ENCODE results near the gene APOL4. TPM values are rescaled to one million over a fixed set of nuclear protein-coding genes. Genes with fewer than 3 reads are reported as not detected.

APOL4 gene
- total and polyA plus RNA-seq, 4 donors, result 5.9 to 15.9 (median 9.1) TPM

DNA sequence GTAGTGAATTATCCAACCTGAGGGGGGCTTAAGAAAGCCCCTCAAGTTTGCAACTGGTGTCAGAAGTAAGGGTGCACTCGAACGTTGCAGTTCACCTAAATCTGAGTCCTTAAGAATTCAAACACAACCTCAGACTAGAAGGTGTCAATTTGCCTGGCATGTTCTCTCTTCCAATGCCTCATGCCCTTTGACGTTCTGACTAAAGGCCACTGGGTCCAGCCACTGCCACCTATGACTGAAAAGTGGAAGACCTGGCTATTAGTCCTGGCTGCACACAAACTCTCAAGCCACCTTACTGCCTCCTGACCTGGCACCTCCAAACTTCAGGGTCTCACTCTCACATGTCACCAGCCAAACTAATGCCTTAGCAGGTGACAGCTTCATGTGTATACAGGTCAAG, 8.0 kb downstream of the APOL4 start:
- peaks cover 0 to 1% (median 0%) of the 10 kb centered on the region in 4 donors for H3K36me3 ChIP-seq (ENCODE audit: control insufficient read depth in 4 of 4, insufficient read depth in 4 of 4, low read length in 4 of 4)
- 63 to 74% methylated on average over 3 of the region's 3 CpGs for WGBS, 2 donors
- no peak for ATAC-seq (ENCODE audit: insufficient read depth, low FRiP score)
- H3K4me1 ChIP-seq (ENCODE audit: control insufficient read depth in 5 of 5, insufficient read depth in 5 of 5, low read length in 5 of 5), result peaks cover 3 to 21% (median 14%) of the 10 kb centered on the region in 5 donors
- DNase-seq, result no peak
- no peak overlapping the region for H3K27ac ChIP-seq (ENCODE audit: low read depth in 1 of 2, low read length in 1 of 2)
- TF ChIP-seq, protein P1, sequence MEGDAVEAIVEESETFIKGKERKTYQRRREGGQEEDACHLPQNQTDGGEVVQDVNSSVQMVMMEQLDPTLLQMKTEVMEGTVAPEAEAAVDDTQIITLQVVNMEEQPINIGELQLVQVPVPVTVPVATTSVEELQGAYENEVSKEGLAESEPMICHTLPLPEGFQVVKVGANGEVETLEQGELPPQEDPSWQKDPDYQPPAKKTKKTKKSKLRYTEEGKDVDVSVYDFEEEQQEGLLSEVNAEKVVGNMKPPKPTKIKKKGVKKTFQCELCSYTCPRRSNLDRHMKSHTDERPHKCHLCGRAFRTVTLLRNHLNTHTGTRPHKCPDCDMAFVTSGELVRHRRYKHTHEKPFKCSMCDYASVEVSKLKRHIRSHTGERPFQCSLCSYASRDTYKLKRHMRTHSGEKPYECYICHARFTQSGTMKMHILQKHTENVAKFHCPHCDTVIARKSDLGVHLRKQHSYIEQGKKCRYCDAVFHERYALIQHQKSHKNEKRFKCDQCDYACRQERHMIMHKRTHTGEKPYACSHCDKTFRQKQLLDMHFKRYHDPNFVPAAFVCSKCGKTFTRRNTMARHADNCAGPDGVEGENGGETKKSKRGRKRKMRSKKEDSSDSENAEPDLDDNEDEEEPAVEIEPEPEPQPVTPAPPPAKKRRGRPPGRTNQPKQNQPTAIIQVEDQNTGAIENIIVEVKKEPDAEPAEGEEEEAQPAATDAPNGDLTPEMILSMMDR (IDR thresholded peaks at IDR 0.05; ENCODE audit: control extremely low read depth, extremely low read depth), result no peak
- no peak overlapping the region for H3K4me3 ChIP-seq
- no peak overlapping the region for H3K9ac ChIP-seq (ENCODE audit: insufficient read depth in 1 of 2, low read length in 2 of 2)
- H3K9me3 ChIP-seq (ENCODE audit: control insufficient read depth in 4 of 4, insufficient read depth in 3 of 4, low read length in 3 of 4), result no peaks in the 10 kb centered on the region
- no peaks in the 10 kb centered on the region for H3K27me3 ChIP-seq (ENCODE audit: control insufficient read depth in 3 of 3, insufficient read depth in 3 of 3, low read length in 2 of 3)

DNA sequence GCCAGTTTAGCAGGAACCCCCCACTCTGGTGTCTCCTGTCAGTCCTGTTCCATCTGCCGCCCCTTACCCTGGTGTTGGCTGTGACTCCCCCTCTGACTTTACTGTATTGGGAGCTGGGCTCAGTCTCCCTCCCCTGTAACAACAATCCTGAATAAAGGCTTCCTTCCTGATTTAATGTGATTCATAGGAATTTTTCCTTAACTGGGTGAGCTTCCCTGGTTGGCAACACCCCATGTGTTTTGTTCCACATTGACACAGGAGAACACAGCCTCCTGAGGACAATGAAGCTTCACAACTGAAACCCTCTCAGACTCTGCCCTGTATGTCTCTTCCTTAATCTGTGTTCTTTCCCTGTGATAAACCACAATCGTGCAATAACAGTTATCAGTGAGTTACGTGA, 8.4 kb downstream of the APOL4 start:
- Histone ChIP-seq H3K36me3 (ENCODE audit: control insufficient read depth in 4 of 4, insufficient read depth in 4 of 4, low read length in 4 of 4) (peaks cover 0 to 1% (median 0%) of the 10 kb centered on the region in 4 donors), H3K27ac (ENCODE audit: low read depth in 1 of 2, low read length in 1 of 2) (no peak overlapping the region), H3K4me3 (no peak overlapping the region), H3K9me3 (ENCODE audit: control insufficient read depth in 4 of 4, insufficient read depth in 3 of 4, low read length in 3 of 4) (no peaks in the 10 kb centered on the region), H3K27me3 (ENCODE audit: control insufficient read depth in 3 of 3, insufficient read depth in 3 of 3, low read length in 2 of 3) (no peaks in the 10 kb centered on the region), H3K4me1 (ENCODE audit: control insufficient read depth in 5 of 5, insufficient read depth in 5 of 5, low read length in 5 of 5) (peaks cover 3 to 18% (median 14%) of the 10 kb centered on the region in 5 donors), H3K9ac (ENCODE audit: insufficient read depth in 1 of 2, low read length in 2 of 2) (no peak overlapping the region)
- DNase-seq (no peak), ATAC-seq (ENCODE audit: insufficient read depth, low FRiP score) (no peak)
- 79 to 80% methylated on average over 3 of the region's 3 CpGs for WGBS, 2 donors
- TF ChIP-seq, protein P1 (IDR thresholded peaks at IDR 0.05; ENCODE audit: control extremely low read depth, extremely low read depth), result no peak

DNA sequence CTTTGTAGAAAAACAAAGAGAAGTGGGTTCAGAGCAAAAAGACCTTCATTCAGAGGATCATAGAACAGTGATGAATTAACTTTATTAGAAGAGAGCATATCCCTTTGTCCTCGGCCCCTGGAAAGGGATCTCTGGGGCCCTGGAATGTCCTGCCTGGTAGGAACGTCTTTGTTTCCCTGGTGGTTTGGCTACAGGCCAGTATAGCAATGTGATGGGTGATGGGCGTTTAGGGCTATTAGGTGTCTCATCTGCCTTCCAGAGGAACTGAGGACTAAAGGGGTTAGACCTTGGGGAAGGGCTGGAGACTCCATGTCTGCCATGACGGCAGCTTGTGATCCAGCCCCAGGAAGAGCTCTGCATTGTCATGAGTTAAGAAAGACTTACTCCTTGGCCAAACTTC, 9.1 kb downstream of the APOL4 start:
- Histone ChIP-seq H3K9ac (ENCODE audit: insufficient read depth in 1 of 2, low read length in 2 of 2) (no peak overlapping the region), H3K27ac (ENCODE audit: low read depth in 1 of 2, low read length in 1 of 2) (no peak overlapping the region), H3K4me1 (ENCODE audit: control insufficient read depth in 5 of 5, insufficient read depth in 5 of 5, low read length in 5 of 5) (peaks cover 3 to 15% (median 11%) of the 10 kb centered on the region in 5 donors), H3K4me3 (no peak overlapping the region), H3K9me3 (ENCODE audit: control insufficient read depth in 4 of 4, insufficient read depth in 3 of 4, low read length in 3 of 4) (no peaks in the 10 kb centered on the region), H3K36me3 (ENCODE audit: control insufficient read depth in 4 of 4, insufficient read depth in 4 of 4, low read length in 4 of 4) (peaks cover 0 to 1% (median 0%) of the 10 kb centered on the region in 4 donors), H3K27me3 (ENCODE audit: control insufficient read depth in 3 of 3, insufficient read depth in 3 of 3, low read length in 2 of 3) (no peaks in the 10 kb centered on the region)
- ATAC-seq (ENCODE audit: insufficient read depth, low FRiP score) (no peak), DNase-seq (no peak)
- TF ChIP-seq, protein P1 (IDR thresholded peaks at IDR 0.05; ENCODE audit: control extremely low read depth, extremely low read depth), result no peak
- WGBS, 2 donors, result 62 to 65% methylated on average over 4 of the region's 4 CpGs
